HEK293 (cell line): ENCODE results near the gene RAB13.

Experiments
- CTCF ChIA-PET: fragments of 350-600 bp; formaldehyde crosslinking; extraction: SDS; loops from one replicate; lab custom pipeline; 2021; ENCODE audit warnings: antibody characterized with exemption; lab: Yijun Ruan, JAX
- POLR2A ChIA-PET: fragments of 300-600 bp; formaldehyde crosslinking; extraction: SDS; loops from one replicate; lab custom pipeline; 2020; ENCODE audit warnings: antibody characterized with exemption, inconsistent platforms; lab: Yijun Ruan, JAX
- H3K27ac ChIP-seq: fragments of 200-500 bp; sonication (Bioruptor generic); 2 replicates; pipeline ENCODE4 v1.5.1; 2014; ENCODE audit warnings: low read depth, low read length, control low read depth, inconsistent platforms; ENCODE audit errors: extremely low read depth
- H3K36me3 ChIP-seq, 2 experiments: fragments of 200-500 bp in 1 of 2; sonication (Bioruptor generic) in 1 of 2; 1 replicate in 1 of 2; 2 replicates in 1 of 2; pipeline ENCODE4 v1.5.1; 2014 to 2017; ENCODE audit warnings: inconsistent platforms in 2 of 2, low read length in 2 of 2; ENCODE audit not compliant: control insufficient read depth in 2 of 2, insufficient read depth in 1 of 2
- H3K4me1 ChIP-seq: fragments of 200-500 bp; sonication (Bioruptor generic); 2 replicates; pipeline ENCODE4 v1.5.1; 2014; ENCODE audit warnings: mild to moderate bottlenecking, low read length, inconsistent platforms; ENCODE audit not compliant: control insufficient read depth, insufficient read depth
- H3K4me3 ChIP-seq: 2 replicates; pipeline ENCODE4 v1.5.1; 2011; ENCODE audit warnings: low read depth, mild to moderate bottlenecking, control low read depth, low read length, moderate library complexity
- H3K9me3 ChIP-seq: fragments of 200-500 bp; sonication (Bioruptor generic); 2 replicates; pipeline ENCODE4 v1.5.1; 2014; ENCODE audit warnings: low read depth, low read length, inconsistent platforms; ENCODE audit not compliant: control insufficient read depth, insufficient read depth
- HOXA7 ChIP-seq: sonication (generic); formaldehyde crosslinking; IDR thresholded peaks from 2 replicates; pipeline ENCODE4 v1.8.1; 2022; ENCODE audit warnings: missing genetic modification reagents, borderline replicate concordance
- KLF1 ChIP-seq: fragments of 450-650 bp; formaldehyde crosslinking; IDR thresholded peaks from 2 replicates; pipeline ENCODE4 v1.5.1; 2016; ENCODE audit warnings: missing biosample characterization, missing genetic modification characterization
- KLF9 ChIP-seq: fragments of 450-650 bp; formaldehyde crosslinking; IDR thresholded peaks from 2 replicates; pipeline ENCODE4 v1.5.1; 2016; ENCODE audit warnings: missing biosample characterization, missing genetic modification characterization, low read depth
- MYNN ChIP-seq: fragments of 450-650 bp; formaldehyde crosslinking; IDR thresholded peaks from 2 replicates; pipeline ENCODE4 v1.5.1; 2016; ENCODE audit warnings: missing biosample characterization, missing genetic modification characterization, borderline replicate concordance
- OSR2 ChIP-seq: fragments of 450-650 bp; formaldehyde crosslinking; IDR thresholded peaks from 2 replicates; pipeline ENCODE4 v1.5.1; 2016; ENCODE audit warnings: missing biosample characterization, missing genetic modification characterization
- PRDM1 ChIP-seq: fragments of 450-650 bp; formaldehyde crosslinking; IDR thresholded peaks from 2 replicates; pipeline ENCODE4; 2016; ENCODE audit warnings: missing biosample characterization, missing genetic modification characterization
- RBAK ChIP-seq: fragments of 450-650 bp; formaldehyde crosslinking; IDR thresholded peaks from 2 replicates; pipeline ENCODE4 v1.5.1; 2016; ENCODE audit warnings: missing biosample characterization, missing genetic modification characterization
- TCF7L2 ChIP-seq: IDR thresholded peaks from 2 replicates; pipeline ENCODE4 v1.6.1; 2011; ENCODE audit warnings: low read depth, mild to moderate bottlenecking, inconsistent platforms, low read length, moderate library complexity, borderline replicate concordance
- ZBTB10 ChIP-seq: fragments of 450-650 bp; formaldehyde crosslinking; IDR thresholded peaks from 2 replicates; pipeline ENCODE4 v1.5.1; 2016; ENCODE audit warnings: missing biosample characterization, missing genetic modification characterization
- ZBTB17 ChIP-seq: fragments of 450-650 bp; formaldehyde crosslinking; IDR thresholded peaks from 2 replicates; pipeline ENCODE4 v1.5.1; 2016; ENCODE audit warnings: missing biosample characterization, missing genetic modification characterization
- ZFP3 ChIP-seq: fragments of 450-650 bp; formaldehyde crosslinking; IDR thresholded peaks from 2 replicates; pipeline ENCODE4 v1.5.1; 2016; ENCODE audit warnings: low read depth, missing biosample characterization, missing genetic modification characterization
- ZNF18 ChIP-seq: fragments of 450-650 bp; formaldehyde crosslinking; IDR thresholded peaks from 2 replicates; pipeline ENCODE4 v1.5.1; 2016; ENCODE audit warnings: missing biosample characterization, missing genetic modification characterization
- ZNF302 ChIP-seq: fragments of 450-650 bp; formaldehyde crosslinking; IDR thresholded peaks from 2 replicates; pipeline ENCODE4 v1.5.1; 2016; ENCODE audit warnings: missing biosample characterization, missing genetic modification characterization, low read depth
- ZNF341 ChIP-seq: fragments of 450-650 bp; formaldehyde crosslinking; IDR thresholded peaks from 2 replicates; pipeline ENCODE4; 2016; ENCODE audit warnings: low read depth, missing biosample characterization, missing genetic modification characterization
- ZNF362 ChIP-seq: fragments of 450-650 bp; formaldehyde crosslinking; IDR thresholded peaks from 2 replicates; pipeline ENCODE4 v1.5.1; 2016; ENCODE audit warnings: missing biosample characterization, missing genetic modification characterization
- ZNF37A ChIP-seq: fragments of 450-650 bp; IDR thresholded peaks from 2 replicates; pipeline ENCODE4 v1.5.1; 2018; ENCODE audit warnings: missing biosample characterization, missing genetic modification characterization
- ZNF423 ChIP-seq: fragments of 450-650 bp; formaldehyde crosslinking; IDR thresholded peaks from 2 replicates; pipeline ENCODE4 v1.5.1; 2016; ENCODE audit warnings: missing biosample characterization, missing genetic modification characterization
- ZNF544 ChIP-seq: fragments of 450-650 bp; formaldehyde crosslinking; IDR thresholded peaks from 2 replicates; pipeline ENCODE4 v1.5.0; 2017; ENCODE audit warnings: missing biosample characterization, missing genetic modification characterization
- ZNF555 ChIP-seq: fragments of 450-650 bp; formaldehyde crosslinking; conservative IDR thresholded peaks from 2 replicates; pipeline ENCODE4 v1.5.1; 2017; ENCODE audit warnings: missing biosample characterization, mild to moderate bottlenecking, missing genetic modification characterization, inconsistent platforms
- ZNF654 ChIP-seq: fragments of 450-650 bp; formaldehyde crosslinking; IDR thresholded peaks from 2 replicates; pipeline ENCODE4 v1.5.1; 2016; ENCODE audit warnings: low read depth, missing biosample characterization, missing genetic modification characterization
- ZNF677 ChIP-seq: fragments of 450-650 bp; IDR thresholded peaks from 2 replicates; pipeline ENCODE4 v1.5.0; 2018; ENCODE audit warnings: missing biosample characterization, mild to moderate bottlenecking, missing genetic modification characterization, moderate library complexity
- ZNF701 ChIP-seq: fragments of 450-650 bp; formaldehyde crosslinking; IDR thresholded peaks from 2 replicates; pipeline ENCODE4 v1.5.1; 2016; ENCODE audit warnings: missing biosample characterization, missing genetic modification characterization
- ZNF776 ChIP-seq: fragments of 450-650 bp; formaldehyde crosslinking; IDR thresholded peaks from 2 replicates; pipeline ENCODE4 v1.5.0; 2017; ENCODE audit warnings: missing biosample characterization, missing genetic modification characterization, borderline replicate concordance
- ZSCAN4 ChIP-seq: fragments of 450-650 bp; formaldehyde crosslinking; IDR thresholded peaks from 2 replicates; pipeline ENCODE4 v1.5.1; 2017; ENCODE audit warnings: missing biosample characterization, missing genetic modification characterization

The RAB13 gene

GRCh38 chr1:153956997-153957715, 29.0 kb downstream of the RAB13 start:
- Histone ChIP-seq H3K36me3 (peaks cover under 1 to 63% of the 10 kb centered on the region in 2 experiments; a peak in 2 of 3 replicates), H3K4me3 (peak overlapping the region; percentile 89), H3K27ac (peak overlapping the region; percentile 90; the same call in 1 of the 2 replicates), H3K9me3 (no peaks in the 10 kb centered on the region), H3K4me1 (peaks cover 8% of the 10 kb centered on the region; the same call in 1 of the 2 replicates)
- ChIA-PET CTCF (interaction anchor here (0.6 to 1.7 kb wide), 5 partner anchors 10 to 795 kb away, joined by 3 to 6 read pairs (median 4); partner anchors contain the start of genes DENND4B and RAB13), POLR2A (interaction anchor here (1.3 to 1.8 kb wide), 2 partner anchors 11 kb away, joined by 4 to 7 read pairs; partner anchors contain the start of genes CREB3L4 and DENND4B)
- no peak for TF ChIP-seq ZNF362 (tag by site-specific recombination)
- no peak for TF ChIP-seq KLF9 (tag by site-specific recombination)
- TF ChIP-seq ZNF677 (tag by site-specific recombination) = no peak
- peak; percentile 60 for TF ChIP-seq ZSCAN4 (tag by site-specific recombination)
- TF ChIP-seq TCF7L2 = no peak

- H3K9me3 ChIP-seq = no peaks in the 10 kb centered on the region
- no peak overlapping the region for H3K27ac ChIP-seq
- peaks cover 16 to 63% of the 10 kb centered on the region in 2 experiments; a peak in 2 of 3 replicates for H3K36me3 ChIP-seq
- H3K4me3 ChIP-seq = no peak overlapping the region
- TF ChIP-seq ZNF654 (tag by site-specific recombination) = no peak
- no peak for TF ChIP-seq ZBTB17
- no peak for TF ChIP-seq RBAK (tag by site-specific recombination)
- no peak for TF ChIP-seq ZNF423 (tag by site-specific recombination)
- no peak for TF ChIP-seq ZNF776 (tag by site-specific recombination)
- TF ChIP-seq PRDM1 = no peak
- no peak for TF ChIP-seq OSR2
- TF ChIP-seq ZBTB10 (tag by site-specific recombination) = no peak
- TF ChIP-seq KLF1 = no peak
- TF ChIP-seq HOXA7 = no peak
- TF ChIP-seq ZNF37A (tag by site-specific recombination) = no peak
- TF ChIP-seq ZNF701 (tag by site-specific recombination) = no peak
- no peak for TF ChIP-seq ZNF544 (tag by site-specific recombination)
- no peak for TF ChIP-seq ZNF302 (tag by site-specific recombination)
- no peak for TF ChIP-seq ZNF555 (tag by site-specific recombination)
- no peak for TF ChIP-seq MYNN (tag by site-specific recombination)
- TF ChIP-seq ZNF341 (tag by site-specific recombination) = no peak
- no peak for TF ChIP-seq ZFP3
- TF ChIP-seq ZNF18 (tag by site-specific recombination) = no peak
- TF ChIP-seq, all 188 proteins: peak for 0
- CTCF ChIA-PET = interaction anchor here (0.7 kb wide), 1 partner anchor 20 kb away, joined by 3 read pairs; no protein-coding TSS in a partner anchor
- peaks cover 8% of the 10 kb centered on the region; the same call in 1 of the 2 replicates for H3K4me1 ChIP-seq
- POLR2A ChIA-PET = interaction anchor here (1.0 kb wide), 1 partner anchor 8 kb away, joined by 5 read pairs; the partner anchor contains the start of gene SLC39A1
Measured at GRCh38 chr1:153954826-153955225, 31.3 kb downstream of the RAB13 start.
